Effector memory CD8-positive, alpha-beta T cell (primary cell): ENCODE measurements around the gene GJB6.

Source experiments
- ATAC-seq: fragments of 150-1000 bp; cut with Tn5 transposase; replicated peaks from 2 replicates; pipeline ENCODE4 v1.10.0; 2021; ENCODE audit warnings: mild to moderate bottlenecking, moderate library complexity
- DNase-seq, 3 experiments: peaks; one replicate each; pipeline ENCODE4 v3.0.0; 2021
- H3K27ac Mint-ChIP-seq, 2 donors: one replicate each; pipeline ENCODE4 v1.8.0; 2022; ENCODE audit warnings: mild to moderate bottlenecking in 2 of 2, mixed read lengths in 2 of 2, moderate library complexity in 2 of 2
- H3K27me3 Mint-ChIP-seq, 2 donors: one replicate each; pipeline ENCODE4 v1.8.0; 2022; ENCODE audit warnings: mixed read lengths in 2 of 2
- H3K36me3 Mint-ChIP-seq: one replicate; pipeline ENCODE4 v1.8.0; 2022; ENCODE audit warnings: mild to moderate bottlenecking, moderate library complexity, mixed read lengths; ENCODE audit not compliant: insufficient read depth
- H3K4me1 Mint-ChIP-seq, 2 donors: one replicate each; pipeline ENCODE4 v1.8.0; 2022; ENCODE audit warnings: low read depth in 2 of 2, mixed read lengths in 2 of 2
- H3K4me3 Mint-ChIP-seq, 2 donors: one replicate each; pipeline ENCODE4 v1.8.0; 2022; ENCODE audit warnings: mild to moderate bottlenecking in 2 of 2, mixed read lengths in 2 of 2, moderate library complexity in 2 of 2
- H3K9me3 Mint-ChIP-seq, 2 donors: one replicate each; pipeline ENCODE4 v1.8.0; 2022; ENCODE audit warnings: mixed read lengths in 2 of 2

GJB6 gene

DNA sequence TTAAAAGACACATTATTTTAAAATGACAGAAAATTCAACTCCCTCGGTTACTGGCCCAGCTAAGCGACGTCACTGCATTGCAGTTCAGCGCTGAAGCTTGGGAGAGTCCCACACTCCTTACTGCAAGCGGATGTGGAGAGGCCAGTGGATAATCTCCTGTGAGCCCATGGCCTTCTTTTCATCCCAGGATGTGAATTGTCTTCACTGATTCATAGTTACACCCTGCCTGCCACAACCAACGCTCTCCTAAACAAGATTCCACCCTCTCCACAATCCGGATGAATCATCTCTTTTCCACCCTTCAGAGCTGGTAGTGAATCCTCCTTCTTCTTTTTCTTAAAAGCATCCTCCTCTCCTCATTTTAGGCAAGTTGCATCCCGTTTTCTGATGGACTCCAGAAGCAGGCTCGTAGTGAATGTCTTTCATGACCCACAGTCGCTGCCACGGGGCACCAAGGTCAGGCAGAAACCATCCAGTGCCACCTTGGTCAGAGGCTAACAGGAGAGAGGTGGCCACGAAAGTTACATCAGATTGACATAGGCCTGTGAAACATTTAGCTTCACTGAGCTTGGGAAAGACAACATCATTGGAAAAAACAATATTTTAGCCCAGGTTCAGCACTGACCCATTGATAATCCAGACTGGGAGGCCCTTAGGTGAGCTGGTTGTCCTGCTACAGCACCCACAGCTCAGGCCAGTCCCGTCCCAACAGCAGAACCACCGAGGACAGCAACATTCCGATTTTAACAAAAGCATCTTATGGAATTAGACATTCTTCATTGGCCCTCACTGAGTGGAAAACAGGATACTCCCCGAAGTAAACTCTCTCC lies 41.4 kb downstream of the GJB6 start:
- DNase-seq (no peak), ATAC-seq (no peak)
- peaks cover 10 to 14% of the 10 kb centered on the region in 2 donors for H3K4me1 Mint-ChIP-seq
- H3K4me3 Mint-ChIP-seq, result no peak overlapping the region
- no peaks in the 10 kb centered on the region for H3K36me3 Mint-ChIP-seq
- H3K27ac Mint-ChIP-seq, result no peak overlapping the region
- H3K27me3 Mint-ChIP-seq, result peaks cover 50 to 70% of the 10 kb centered on the region in 2 donors
- no peaks in the 10 kb centered on the region for H3K9me3 Mint-ChIP-seq

DNA sequence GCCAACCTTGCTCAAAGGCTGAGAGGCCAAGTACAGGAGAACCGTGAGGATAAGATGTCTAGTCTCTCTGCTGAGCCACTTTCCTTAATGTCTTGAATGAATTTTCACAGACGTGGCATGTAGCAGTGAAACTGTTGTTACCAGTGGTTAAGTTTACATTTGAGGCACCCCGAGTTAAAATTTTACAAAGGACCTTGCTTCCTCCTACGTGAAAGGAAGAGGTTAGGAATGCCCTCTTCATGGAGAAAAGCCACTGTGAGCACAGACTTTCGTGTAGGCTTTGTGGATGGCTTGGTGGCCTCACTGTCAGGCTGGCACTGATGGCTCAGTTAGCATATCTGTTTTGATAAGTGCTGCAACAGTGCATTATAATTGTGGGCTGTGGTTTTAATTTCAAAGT lies 42.0 kb downstream of the GJB6 start:
- ATAC-seq (no peak), DNase-seq (no peak)
- peaks cover 10 to 14% of the 10 kb centered on the region in 2 donors for H3K4me1 Mint-ChIP-seq
- no peak overlapping the region for H3K4me3 Mint-ChIP-seq
- peaks cover 49 to 70% of the 10 kb centered on the region in 2 donors for H3K27me3 Mint-ChIP-seq
- H3K27ac Mint-ChIP-seq, result no peak overlapping the region
- no peaks in the 10 kb centered on the region for H3K9me3 Mint-ChIP-seq
- H3K36me3 Mint-ChIP-seq, result no peaks in the 10 kb centered on the region

DNA sequence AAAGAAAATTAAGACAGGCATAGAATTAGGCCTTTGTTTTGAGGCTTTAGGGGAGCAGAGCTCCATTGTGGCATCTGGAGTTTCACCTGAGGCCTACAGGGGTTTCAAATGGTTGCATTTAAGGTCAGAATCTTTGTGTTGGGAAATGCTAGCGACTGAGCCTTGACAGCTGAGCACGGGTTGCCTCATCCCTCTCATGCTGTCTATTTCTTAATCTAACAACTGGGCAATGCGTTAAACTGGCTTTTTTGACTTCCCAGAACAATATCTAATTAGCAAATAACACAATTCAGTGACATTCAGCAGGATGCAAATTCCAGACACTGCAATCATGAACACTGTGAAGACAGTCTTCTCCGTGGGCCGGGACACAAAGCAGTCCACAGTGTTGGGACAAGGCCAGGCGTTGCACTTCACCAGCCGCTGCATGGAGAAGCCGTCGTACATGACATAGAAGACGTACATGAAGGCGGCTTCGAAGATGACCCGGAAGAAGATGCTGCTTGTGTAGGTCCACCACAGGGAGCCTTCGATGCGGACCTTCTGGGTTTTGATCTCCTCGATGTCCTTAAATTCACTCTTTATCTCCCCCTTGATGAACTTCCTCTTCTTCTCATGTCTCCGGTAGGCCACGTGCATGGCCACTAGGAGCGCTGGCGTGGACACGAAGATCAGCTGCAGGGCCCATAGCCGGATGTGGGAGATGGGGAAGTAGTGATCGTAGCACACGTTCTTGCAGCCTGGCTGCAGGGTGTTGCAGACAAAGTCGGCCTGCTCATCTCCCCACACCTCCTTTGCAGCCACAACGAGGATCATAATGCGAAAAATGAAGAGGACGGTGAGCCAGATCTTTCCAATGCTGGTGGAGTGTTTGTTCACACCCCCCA lies 43.2 kb downstream of the GJB6 start:
- ATAC-seq (no peak), DNase-seq (no peak)
- Mint-ChIP-seq H3K4me1 (peaks cover 3 to 8% of the 10 kb centered on the region in 2 donors), H3K4me3 (no peak overlapping the region), H3K36me3 (no peaks in the 10 kb centered on the region), H3K27me3 (peaks cover 37 to 70% of the 10 kb centered on the region in 2 donors), H3K27ac (no peak overlapping the region), H3K9me3 (no peaks in the 10 kb centered on the region)

DNA sequence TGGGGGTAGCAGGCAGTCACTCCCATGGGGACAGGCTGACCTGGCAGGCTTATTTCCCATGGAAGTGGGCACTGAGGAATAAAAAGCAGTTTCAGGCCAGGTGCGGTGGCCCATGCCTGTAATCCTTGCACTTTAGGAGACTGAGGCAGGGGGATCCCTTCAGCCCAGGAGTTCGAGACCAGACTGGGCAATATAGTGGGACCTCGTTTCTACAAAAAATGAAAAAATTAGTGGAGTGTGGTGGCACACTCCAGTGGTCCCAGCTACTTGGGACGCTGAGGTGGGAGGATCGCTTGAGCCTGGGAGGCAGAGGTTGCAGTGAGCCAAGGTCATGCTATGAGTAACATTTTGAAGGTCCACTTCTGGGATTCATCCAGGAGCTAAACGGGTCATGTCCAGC lies 45.3 kb downstream of the GJB6 start:
- Mint-ChIP-seq H3K9me3 (no peaks in the 10 kb centered on the region), H3K27ac (no peak overlapping the region), H3K27me3 (peaks cover 32 to 75% of the 10 kb centered on the region in 2 donors), H3K4me3 (no peak overlapping the region), H3K36me3 (peaks cover 4% of the 10 kb centered on the region), H3K4me1 (no peaks in the 10 kb centered on the region)
- DNase-seq (no peak), ATAC-seq (no peak)

DNA sequence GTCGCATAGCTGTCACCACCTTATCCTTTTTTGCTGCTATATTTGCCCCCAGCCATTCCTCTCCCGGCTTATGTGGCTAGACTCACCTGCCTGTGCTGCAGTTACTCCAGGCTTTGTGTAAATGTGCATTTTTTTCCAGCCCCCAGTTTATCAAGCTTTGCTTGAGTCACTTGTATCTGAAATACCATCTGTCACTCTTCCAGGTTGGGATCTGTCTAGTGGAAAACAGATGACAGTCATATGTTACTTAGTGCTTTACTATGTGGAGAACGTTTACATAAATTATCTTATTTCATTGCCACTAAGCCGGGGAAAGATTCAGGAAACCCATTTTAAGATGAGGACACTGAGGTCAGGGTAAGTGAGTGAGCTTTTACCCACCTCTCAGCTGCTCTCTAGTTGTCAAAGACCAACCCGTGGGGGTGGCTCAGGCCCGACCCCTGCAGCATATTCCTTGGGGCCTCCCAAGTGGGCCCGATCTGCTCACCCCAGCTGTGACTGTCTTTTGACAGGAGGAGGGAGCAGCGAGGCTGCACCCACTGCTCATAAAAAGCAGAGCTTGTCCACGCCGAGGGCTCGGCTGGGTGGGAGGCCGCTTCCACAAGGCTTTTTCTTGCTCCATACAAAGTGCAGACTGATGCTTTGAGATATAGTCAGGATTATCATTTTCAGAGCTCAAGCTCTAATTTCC lies 46.6 kb downstream of the GJB6 start:
- DNase-seq, result no peak
- Mint-ChIP-seq H3K27ac (no peak overlapping the region), H3K27me3 (peaks cover 31 to 75% of the 10 kb centered on the region in 2 donors), H3K9me3 (no peaks in the 10 kb centered on the region), H3K4me1 (no peaks in the 10 kb centered on the region), H3K36me3 (peaks cover 4% of the 10 kb centered on the region), H3K4me3 (no peak overlapping the region)
- ATAC-seq, result no peak

- Mint-ChIP-seq H3K9me3 (no peaks in the 10 kb centered on the region), H3K4me3 (no peak overlapping the region), H3K4me1 (peaks cover 2 to 4% of the 10 kb centered on the region in 2 donors), H3K27me3 (peaks cover 54 to 90% of the 10 kb centered on the region in 2 donors), H3K36me3 (peaks cover 4% of the 10 kb centered on the region), H3K27ac (no peak overlapping the region)
- peak; percentile 39 to 44 (median 44) for DNase-seq
- ATAC-seq, result peak; percentile 99
These were observed 49.8 kb downstream of the GJB6 start for GRCh38 chr13:20182231-20182846.

DNA sequence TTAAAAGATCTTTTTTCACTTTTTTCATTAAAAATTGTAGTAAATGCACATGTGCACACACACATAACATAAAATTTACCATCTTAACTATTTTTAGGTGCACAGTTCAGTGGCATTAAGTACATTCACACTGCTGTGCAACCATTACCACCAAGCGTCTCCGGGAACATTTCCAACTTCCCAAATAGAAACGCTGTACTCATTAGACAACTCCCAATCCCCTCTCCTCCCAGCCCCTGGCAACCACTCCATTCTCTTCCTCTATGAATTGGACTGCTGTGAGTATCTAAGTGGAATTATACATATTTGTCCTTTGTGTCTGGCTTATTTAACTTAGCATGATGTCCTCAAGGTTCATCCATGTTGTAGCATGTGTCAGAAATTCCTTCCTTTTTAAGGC lies 50.9 kb downstream of the GJB6 start:
- DNase-seq (no peak), ATAC-seq (no peak)
- H3K4me3 Mint-ChIP-seq, result no peak overlapping the region
- no peak overlapping the region for H3K27ac Mint-ChIP-seq
- H3K9me3 Mint-ChIP-seq, result no peaks in the 10 kb centered on the region
- H3K36me3 Mint-ChIP-seq, result peaks cover 4% of the 10 kb centered on the region
- H3K4me1 Mint-ChIP-seq, result peaks cover 2 to 4% of the 10 kb centered on the region in 2 donors
- H3K27me3 Mint-ChIP-seq, result peaks cover 65 to 95% of the 10 kb centered on the region in 2 donors

- no peak overlapping the region for H3K27ac Mint-ChIP-seq
- DNase-seq (no peak), ATAC-seq (no peak)
- H3K4me3 Mint-ChIP-seq, result peak overlapping the region in 1 of 2 donors; percentile 2
- H3K4me1 Mint-ChIP-seq, result peaks cover 6 to 7% of the 10 kb centered on the region in 2 donors
- H3K36me3 Mint-ChIP-seq, result peaks cover 4% of the 10 kb centered on the region
- H3K9me3 Mint-ChIP-seq, result no peaks in the 10 kb centered on the region
- peaks cover 85 to 98% of the 10 kb centered on the region in 2 donors for H3K27me3 Mint-ChIP-seq
These were observed 54.0 kb downstream of the GJB6 start for GRCh38 chr13:20178156-20178555.

DNA sequence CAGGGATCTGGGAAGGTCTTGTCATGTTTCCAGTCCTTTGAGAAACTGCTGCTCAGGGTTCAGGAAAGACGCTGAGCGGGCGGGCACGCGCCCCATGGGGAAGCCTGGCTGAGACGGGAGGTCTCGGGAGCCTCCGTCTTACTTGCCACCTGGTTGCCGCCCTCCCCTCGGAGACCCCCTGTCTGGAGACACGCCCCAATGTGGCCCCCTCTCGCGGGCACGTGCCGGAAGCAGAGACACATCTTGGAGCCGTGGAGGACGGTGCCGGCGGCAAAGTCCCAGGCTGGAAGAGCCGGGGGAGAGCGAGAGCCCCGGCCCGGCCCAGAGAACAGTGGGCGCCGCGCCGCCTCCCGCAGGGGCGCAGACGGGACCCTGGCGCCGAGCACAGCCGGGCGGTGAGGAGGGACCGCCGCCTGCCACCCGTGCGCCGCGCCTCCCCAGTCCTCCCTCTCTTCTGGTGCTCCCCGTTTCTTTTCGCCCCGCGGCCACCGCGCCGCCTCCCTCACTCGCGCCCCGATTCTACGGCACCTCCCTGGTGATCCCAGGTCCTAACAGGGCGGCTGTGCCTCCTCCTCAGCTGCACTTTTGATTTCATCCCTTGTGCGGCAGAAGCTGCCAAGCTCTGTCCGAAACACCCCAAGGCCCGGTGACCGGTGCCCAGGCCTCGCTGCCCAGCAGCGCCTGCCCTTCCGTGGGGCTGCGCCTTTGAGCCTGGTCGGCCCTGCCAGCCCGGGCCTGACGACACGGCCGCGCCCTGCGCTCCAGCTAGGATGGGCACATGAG lies 54.9 kb downstream of the GJB6 start:
- peaks cover 6 to 7% of the 10 kb centered on the region in 2 donors for H3K4me1 Mint-ChIP-seq
- H3K27me3 Mint-ChIP-seq, result peaks cover 88 to 98% of the 10 kb centered on the region in 2 donors
- H3K36me3 Mint-ChIP-seq, result peaks cover 2% of the 10 kb centered on the region
- ATAC-seq, result no peak
- no peak overlapping the region for H3K4me3 Mint-ChIP-seq
- no peak overlapping the region for H3K27ac Mint-ChIP-seq
- no peaks in the 10 kb centered on the region for H3K9me3 Mint-ChIP-seq
- DNase-seq, result no peak

DNA sequence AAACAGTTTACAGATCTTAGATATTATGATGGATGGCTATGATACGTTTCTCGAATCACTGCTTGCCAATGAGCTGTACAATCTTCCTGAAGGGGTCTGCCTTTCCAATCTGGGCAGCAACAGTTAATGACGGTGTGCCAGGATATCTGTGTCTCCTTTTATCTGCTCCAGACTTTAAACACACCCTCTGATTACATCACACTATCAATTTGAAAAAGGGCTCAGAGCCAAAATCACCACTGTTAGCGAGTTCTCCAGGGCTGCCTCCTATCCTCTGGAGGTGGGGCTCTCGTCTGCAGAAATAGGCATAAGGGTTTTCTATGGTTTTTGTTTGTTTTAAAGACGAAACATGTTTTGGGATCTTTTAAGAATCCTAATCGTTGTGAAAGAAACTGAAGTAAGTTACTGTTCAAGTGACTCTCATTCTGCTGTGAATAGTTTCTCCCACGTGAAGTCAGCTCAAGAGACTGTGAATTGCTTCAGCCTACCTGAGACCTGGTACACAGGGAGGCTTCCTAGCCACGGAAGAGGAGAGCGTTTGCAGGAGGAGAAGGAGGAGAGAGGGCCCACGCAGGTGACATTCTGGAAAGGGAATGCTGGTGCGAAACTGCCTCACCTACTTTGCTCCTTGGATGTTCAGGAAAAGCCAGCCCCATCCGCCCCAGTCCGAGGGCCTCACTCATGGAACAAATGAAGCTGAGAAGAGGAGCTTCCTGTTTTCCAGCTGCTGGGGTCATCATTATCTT lies 56.0 kb downstream of the GJB6 start:
- H3K27ac Mint-ChIP-seq, result no peak overlapping the region
- H3K4me1 Mint-ChIP-seq, result peaks cover 6 to 7% of the 10 kb centered on the region in 2 donors
- H3K27me3 Mint-ChIP-seq, result peaks cover 94 to 100% of the 10 kb centered on the region in 2 donors
- H3K36me3 Mint-ChIP-seq, result no peaks in the 10 kb centered on the region
- H3K9me3 Mint-ChIP-seq, result no peaks in the 10 kb centered on the region
- H3K4me3 Mint-ChIP-seq, result no peak overlapping the region
- no peak for ATAC-seq
- no peak for DNase-seq

GRCh38 chr13:20175406-20175794 lies 56.7 kb downstream of the GJB6 start:
- Mint-ChIP-seq H3K4me3 (no peak overlapping the region), H3K4me1 (peaks cover 6 to 7% of the 10 kb centered on the region in 2 donors), H3K27ac (no peak overlapping the region), H3K27me3 (peaks cover 90 to 99% of the 10 kb centered on the region in 2 donors), H3K36me3 (no peaks in the 10 kb centered on the region), H3K9me3 (no peaks in the 10 kb centered on the region)
- ATAC-seq (no peak), DNase-seq (no peak)
